Measurements from ENCODE around the gene ARHGEF28.

DNA sequence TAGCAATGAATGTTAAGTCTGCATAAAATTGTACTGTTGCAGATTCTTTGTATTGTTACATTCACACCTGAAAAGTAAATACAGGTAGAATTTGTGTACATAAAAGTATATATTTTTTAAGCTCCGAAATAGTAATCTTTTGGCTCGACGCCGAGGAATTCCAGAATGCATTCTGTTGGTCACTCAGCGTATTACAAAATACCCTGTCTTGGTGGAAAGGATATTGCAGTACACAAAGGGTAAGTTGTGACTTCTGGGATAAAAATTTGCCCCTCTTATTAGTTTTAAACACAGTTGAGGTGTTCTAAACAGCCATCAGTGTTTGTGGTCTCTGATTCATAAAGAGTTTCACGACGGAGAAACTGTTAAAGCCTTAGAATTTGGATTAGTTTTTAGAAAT lies 257.6 kb downstream of the ARHGEF28 start:
- TF ChIP-seq POLR2AphosphoS5 (IDR thresholded peaks at IDR 0.05; ENCODE audit: low read length) (no peak), KAT2A (conservative IDR thresholded peaks at IDR 0.05; ENCODE audit: control insufficient read depth, low read depth, low read length) (no peak), SMC3 (IDR thresholded peaks at IDR 0.05; ENCODE audit: borderline replicate concordance, low read length) (no peak), MXI1 (IDR thresholded peaks at IDR 0.05; ENCODE audit: low read depth, low read length) (no peak)
- TF ChIP-seq, protein P1, sequence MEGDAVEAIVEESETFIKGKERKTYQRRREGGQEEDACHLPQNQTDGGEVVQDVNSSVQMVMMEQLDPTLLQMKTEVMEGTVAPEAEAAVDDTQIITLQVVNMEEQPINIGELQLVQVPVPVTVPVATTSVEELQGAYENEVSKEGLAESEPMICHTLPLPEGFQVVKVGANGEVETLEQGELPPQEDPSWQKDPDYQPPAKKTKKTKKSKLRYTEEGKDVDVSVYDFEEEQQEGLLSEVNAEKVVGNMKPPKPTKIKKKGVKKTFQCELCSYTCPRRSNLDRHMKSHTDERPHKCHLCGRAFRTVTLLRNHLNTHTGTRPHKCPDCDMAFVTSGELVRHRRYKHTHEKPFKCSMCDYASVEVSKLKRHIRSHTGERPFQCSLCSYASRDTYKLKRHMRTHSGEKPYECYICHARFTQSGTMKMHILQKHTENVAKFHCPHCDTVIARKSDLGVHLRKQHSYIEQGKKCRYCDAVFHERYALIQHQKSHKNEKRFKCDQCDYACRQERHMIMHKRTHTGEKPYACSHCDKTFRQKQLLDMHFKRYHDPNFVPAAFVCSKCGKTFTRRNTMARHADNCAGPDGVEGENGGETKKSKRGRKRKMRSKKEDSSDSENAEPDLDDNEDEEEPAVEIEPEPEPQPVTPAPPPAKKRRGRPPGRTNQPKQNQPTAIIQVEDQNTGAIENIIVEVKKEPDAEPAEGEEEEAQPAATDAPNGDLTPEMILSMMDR (IDR thresholded peaks at IDR 0.05 in 2 of 3, conservative IDR thresholded peaks at IDR 0.05 in 1 of 3; ENCODE audit: control insufficient read depth in 2 of 3, extremely low read depth in 1 of 3, insufficient read depth in 1 of 3, low read depth in 3 of 3, low read length in 3 of 3), result no peak
- TF ChIP-seq, protein P2, sequence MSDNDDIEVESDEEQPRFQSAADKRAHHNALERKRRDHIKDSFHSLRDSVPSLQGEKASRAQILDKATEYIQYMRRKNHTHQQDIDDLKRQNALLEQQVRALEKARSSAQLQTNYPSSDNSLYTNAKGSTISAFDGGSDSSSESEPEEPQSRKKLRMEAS (IDR thresholded peaks at IDR 0.05; ENCODE audit: low read depth, low read length), result no peak
- TF ChIP-seq, protein P3, sequence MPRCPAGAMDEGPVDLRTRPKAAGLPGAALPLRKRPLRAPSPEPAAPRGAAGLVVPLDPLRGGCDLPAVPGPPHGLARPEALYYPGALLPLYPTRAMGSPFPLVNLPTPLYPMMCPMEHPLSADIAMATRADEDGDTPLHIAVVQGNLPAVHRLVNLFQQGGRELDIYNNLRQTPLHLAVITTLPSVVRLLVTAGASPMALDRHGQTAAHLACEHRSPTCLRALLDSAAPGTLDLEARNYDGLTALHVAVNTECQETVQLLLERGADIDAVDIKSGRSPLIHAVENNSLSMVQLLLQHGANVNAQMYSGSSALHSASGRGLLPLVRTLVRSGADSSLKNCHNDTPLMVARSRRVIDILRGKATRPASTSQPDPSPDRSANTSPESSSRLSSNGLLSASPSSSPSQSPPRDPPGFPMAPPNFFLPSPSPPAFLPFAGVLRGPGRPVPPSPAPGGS (IDR thresholded peaks at IDR 0.05; ENCODE audit: borderline replicate concordance, insufficient read depth, low read depth, low read length, poor library complexity, severe bottlenecking), result no peak

Data from GM12878 (cell line).